ENCODE results near the gene NRBF2.

The NRBF2 gene

DNA sequence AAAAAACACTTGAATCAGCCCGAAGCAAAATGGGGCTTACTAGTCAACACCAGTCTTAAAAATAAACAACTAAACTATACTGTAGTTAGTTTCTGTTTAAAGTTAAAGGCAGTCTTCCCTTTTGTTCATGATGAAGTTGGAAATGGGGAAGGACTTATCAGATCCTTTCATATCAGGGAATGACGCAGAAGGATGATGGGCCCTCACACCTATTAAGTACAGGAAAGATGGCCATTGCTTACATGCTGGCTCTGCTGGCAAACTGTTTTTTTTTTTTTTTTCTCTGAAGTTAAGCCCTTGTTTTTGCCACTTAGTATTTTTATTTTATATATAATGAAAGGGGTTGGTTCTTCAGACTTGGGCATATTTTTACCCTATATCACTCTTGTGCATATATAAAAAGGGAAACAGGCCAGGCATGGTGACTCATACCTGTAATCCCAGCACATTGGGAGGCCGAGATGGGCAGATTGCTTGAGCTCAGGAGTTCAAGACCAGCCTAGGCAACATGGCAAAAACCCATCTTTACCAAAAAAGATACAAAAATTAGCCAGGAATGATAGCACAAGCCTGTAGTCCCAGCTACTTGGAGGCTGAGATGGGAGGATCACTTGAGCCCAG lies 16.6 kb upstream of the NRBF2 start:
- Histone ChIP-seq H3K9me3 (ENCODE audit: severe bottlenecking) (no peaks in the 10 kb centered on the region), H3K27me3 (ENCODE audit: insufficient read depth, low read depth, severe bottlenecking) (peaks cover 11% of the 10 kb centered on the region)

DNA sequence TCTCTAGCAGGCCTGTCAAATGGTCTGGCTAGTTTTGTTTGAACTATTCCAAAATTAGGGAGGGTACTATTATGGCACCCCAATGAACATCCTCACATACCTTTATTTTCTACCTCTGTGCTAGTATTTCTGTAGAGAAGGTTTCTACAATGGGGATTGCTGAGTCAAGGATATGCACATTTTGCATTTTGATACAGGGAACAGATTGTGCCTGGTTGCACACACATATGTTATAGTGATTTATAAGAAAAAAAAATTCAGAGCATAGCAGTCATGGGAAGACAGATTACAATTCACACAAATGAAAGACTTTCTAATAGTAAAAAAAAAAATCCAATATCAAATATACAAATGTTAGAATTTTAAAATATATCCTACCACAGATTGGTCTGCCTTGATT lies 14.1 kb upstream of the NRBF2 start:
- no peak for DNase-seq
- no peaks in the 10 kb centered on the region for H3K36me3 ChIP-seq

More for the DNA sequence above, 16.6 kb upstream of the NRBF2 start:
- no peak overlapping the region for H3K4me3 ChIP-seq (ENCODE audit: low read depth, low read length)
- TF ChIP-seq, protein P1, sequence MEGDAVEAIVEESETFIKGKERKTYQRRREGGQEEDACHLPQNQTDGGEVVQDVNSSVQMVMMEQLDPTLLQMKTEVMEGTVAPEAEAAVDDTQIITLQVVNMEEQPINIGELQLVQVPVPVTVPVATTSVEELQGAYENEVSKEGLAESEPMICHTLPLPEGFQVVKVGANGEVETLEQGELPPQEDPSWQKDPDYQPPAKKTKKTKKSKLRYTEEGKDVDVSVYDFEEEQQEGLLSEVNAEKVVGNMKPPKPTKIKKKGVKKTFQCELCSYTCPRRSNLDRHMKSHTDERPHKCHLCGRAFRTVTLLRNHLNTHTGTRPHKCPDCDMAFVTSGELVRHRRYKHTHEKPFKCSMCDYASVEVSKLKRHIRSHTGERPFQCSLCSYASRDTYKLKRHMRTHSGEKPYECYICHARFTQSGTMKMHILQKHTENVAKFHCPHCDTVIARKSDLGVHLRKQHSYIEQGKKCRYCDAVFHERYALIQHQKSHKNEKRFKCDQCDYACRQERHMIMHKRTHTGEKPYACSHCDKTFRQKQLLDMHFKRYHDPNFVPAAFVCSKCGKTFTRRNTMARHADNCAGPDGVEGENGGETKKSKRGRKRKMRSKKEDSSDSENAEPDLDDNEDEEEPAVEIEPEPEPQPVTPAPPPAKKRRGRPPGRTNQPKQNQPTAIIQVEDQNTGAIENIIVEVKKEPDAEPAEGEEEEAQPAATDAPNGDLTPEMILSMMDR (IDR thresholded peaks at IDR 0.05; ENCODE audit: low read depth, low read length) = no peak
- DNase-seq = no peak
- no peaks in the 10 kb centered on the region for H3K36me3 ChIP-seq
- no peak overlapping the region for H3K27ac ChIP-seq

DNA sequence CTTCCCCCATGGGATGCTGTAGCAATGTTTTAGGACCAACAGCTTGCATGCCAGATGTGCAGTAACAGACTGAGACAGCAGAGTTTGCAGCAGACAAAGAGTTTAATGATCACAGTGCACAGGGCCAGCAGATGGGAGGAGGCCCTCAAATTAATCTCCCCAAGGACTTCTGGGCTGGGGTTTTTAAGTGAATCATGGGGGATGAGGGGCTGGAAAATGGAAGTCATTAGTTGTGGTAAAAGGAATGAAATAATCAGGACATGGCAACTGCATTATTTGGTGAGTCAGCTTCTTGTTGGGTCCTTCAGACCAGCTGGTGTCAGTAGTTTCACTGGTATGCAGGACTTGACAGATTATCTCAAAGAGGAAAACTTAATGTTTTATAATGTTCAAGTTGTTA lies 12.6 kb upstream of the NRBF2 start:
- H3K27ac ChIP-seq = no peak overlapping the region
- H3K4me3 ChIP-seq (ENCODE audit: low read depth, low read length) = no peak overlapping the region
- H3K9me3 ChIP-seq (ENCODE audit: severe bottlenecking) = no peaks in the 10 kb centered on the region
- TF ChIP-seq, protein P1 (IDR thresholded peaks at IDR 0.05; ENCODE audit: low read depth, low read length) = no peak
- no peak for DNase-seq
- no peaks in the 10 kb centered on the region for H3K36me3 ChIP-seq
- H3K27me3 ChIP-seq (ENCODE audit: insufficient read depth, low read depth, severe bottlenecking) = peaks cover 7% of the 10 kb centered on the region

More for the DNA sequence above, 14.1 kb upstream of the NRBF2 start:
- Histone ChIP-seq H3K27me3 (ENCODE audit: insufficient read depth, low read depth, severe bottlenecking) (peaks cover 8% of the 10 kb centered on the region), H3K4me3 (ENCODE audit: low read depth, low read length) (no peak overlapping the region), H3K9me3 (ENCODE audit: severe bottlenecking) (no peaks in the 10 kb centered on the region), H3K27ac (no peak overlapping the region)
- TF ChIP-seq, protein P1 (IDR thresholded peaks at IDR 0.05; ENCODE audit: low read depth, low read length) = no peak

DNA sequence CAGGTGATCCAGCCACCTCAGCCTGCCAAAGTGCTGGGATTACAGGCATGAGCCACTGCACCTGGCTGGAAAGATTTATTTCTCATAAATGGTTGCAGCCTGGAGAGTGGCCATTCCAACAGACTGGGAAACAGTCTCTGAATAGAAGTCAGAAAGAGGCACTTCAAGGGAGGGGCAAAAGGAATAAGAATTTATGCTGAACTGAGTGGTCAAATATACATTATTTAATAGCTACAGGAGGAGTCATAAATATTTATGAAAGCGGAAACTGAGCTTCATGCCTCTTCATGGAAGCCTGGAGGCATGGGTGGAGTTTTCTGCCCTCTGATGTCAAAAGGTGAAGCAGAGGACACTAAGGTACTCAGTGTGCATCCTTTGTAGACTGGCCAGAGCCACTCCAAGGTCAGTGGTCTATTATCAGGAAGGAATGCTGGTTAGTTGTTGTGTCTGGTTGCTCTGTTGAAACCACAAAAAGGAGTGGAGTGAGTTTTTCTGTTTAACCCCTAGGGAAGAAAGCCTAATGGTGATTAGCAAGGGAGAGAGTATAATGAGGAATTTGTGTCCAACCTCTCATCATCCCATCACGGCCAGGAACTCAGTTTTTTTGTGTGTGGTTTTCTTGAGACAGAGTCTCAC lies 9.3 kb upstream of the NRBF2 start:
- TF ChIP-seq, protein P1 (IDR thresholded peaks at IDR 0.05; ENCODE audit: low read depth, low read length) = no peak
- Histone ChIP-seq H3K4me3 (ENCODE audit: low read depth, low read length) (no peak overlapping the region), H3K27me3 (ENCODE audit: insufficient read depth, low read depth, severe bottlenecking) (peaks cover 5% of the 10 kb centered on the region), H3K9me3 (ENCODE audit: severe bottlenecking) (no peaks in the 10 kb centered on the region), H3K27ac (no peak overlapping the region), H3K36me3 (no peaks in the 10 kb centered on the region)
- no peak for DNase-seq

DNA sequence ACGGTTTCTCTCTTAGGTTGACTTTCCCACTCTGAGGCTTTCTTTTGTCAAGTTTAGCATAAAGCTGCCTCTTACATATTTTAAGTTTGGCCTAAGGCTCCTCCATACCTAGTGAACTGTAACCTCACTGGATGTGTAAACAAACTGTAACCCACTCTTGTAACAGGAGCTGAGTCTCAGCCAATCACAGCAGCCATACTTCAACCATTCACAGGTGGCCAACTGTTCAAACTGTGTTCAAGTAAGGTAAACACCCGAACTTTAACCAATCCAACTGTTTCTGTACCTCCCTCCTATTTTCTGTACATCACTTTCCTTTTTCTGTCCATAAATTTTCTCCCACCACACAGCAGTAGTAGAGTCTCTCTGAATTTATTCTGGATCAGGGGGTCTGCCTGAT lies 7.7 kb upstream of the NRBF2 start:
- Histone ChIP-seq H3K27me3 (ENCODE audit: insufficient read depth, low read depth, severe bottlenecking) (peaks cover 15% of the 10 kb centered on the region), H3K27ac (no peak overlapping the region), H3K9me3 (ENCODE audit: severe bottlenecking) (no peaks in the 10 kb centered on the region), H3K4me3 (ENCODE audit: low read depth, low read length) (no peak overlapping the region), H3K36me3 (no peaks in the 10 kb centered on the region)
- no peak for DNase-seq
- TF ChIP-seq, protein P1 (IDR thresholded peaks at IDR 0.05; ENCODE audit: low read depth, low read length) = no peak

All from WERI-Rb-1 (cell line).